HL-60/S4 treated with retinoic acid at 250 ng/mL for 4 days and 3 days (cell line): Measurements from ENCODE around the gene ARL6IP5.

ENCODE experiments used
- in situ Hi-C: fragments of 300-500 bp; cut with MboI; formaldehyde crosslinking; loops from 2 replicates; pipeline ENCODE4 v1.7.0; 2022; ENCODE audit warnings: low sequenced_read_pairs

Gene ARL6IP5

DNA sequence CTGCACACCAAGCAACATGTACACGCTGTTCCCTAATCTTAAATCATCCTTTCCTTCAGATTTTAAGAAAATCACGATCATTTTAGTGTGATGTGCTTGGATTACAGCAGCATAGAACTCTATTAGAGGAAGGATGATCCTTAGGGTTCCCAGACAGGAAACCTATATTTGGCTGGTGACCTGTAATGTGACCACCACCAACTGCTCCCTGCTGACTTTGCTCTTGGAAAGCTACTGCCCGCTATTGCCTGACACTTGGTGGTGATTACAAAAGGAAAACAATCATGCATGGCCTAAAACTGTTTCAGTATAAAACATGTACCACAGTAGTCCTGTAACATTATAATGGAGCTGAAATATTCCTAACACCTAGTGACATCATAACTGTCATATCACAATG is 64.8 kb downstream of the ARL6IP5 start:
- in situ Hi-C loops, result no loop called here
